OCI-LY7 (cell line): ENCODE results near the gene PBX1. TPM values are rescaled to one million over a fixed set of nuclear protein-coding genes. Genes with fewer than 3 reads are reported as not detected.

ENCODE experiments used
- BruUV-seq: library from RNA; stranded (reverse); fragments of 400-500 nt; replicated peaks from 2 replicates; lab custom pipeline; 2021; lab: Mats Ljungman, UMichigan
- CTCF ChIA-PET: fragments of 300-600 bp; sonication (Branson Sonifier 250); formaldehyde crosslinking; loops from one replicate; lab custom pipeline; 2022; ENCODE audit warnings: antibody characterized with exemption; ENCODE audit not compliant: unreplicated experiment; lab: Charles Lee
- POLR2A ChIA-PET: fragments of 300-600 bp; sonication (Branson Sonifier 250); formaldehyde crosslinking; loops from one replicate; lab custom pipeline; 2022; ENCODE audit warnings: antibody characterized with exemption; lab: Charles Lee
- DNase-seq: peaks from one replicate; pipeline ENCODE4 v3.0.0-alpha.2; 2015; ENCODE audit warnings: low spot score
- H2AFZ ChIP-seq: fragments of 200-600 bp; sonication (generic), shearing (Covaris generic); 2 replicates; pipeline ENCODE4 v1.6.1; 2014; ENCODE audit warnings: mild to moderate bottlenecking, antibody characterized with exemption, low read length, moderate library complexity
- H3K27ac ChIP-seq: fragments of 200-600 bp; sonication (generic); 2 replicates; pipeline ENCODE4 v1.5.1; 2014; ENCODE audit warnings: mixed run types, low read depth, mild to moderate bottlenecking, moderate library complexity, low read length, inconsistent platforms; ENCODE audit not compliant: poor library complexity, severe bottlenecking
- H3K36me3 ChIP-seq: fragments of 200-600 bp; sonication (generic); 2 replicates; pipeline ENCODE4 v1.6.1; 2014; ENCODE audit warnings: mild to moderate bottlenecking, antibody characterized with exemption, low read length, moderate library complexity, mixed read lengths; ENCODE audit not compliant: insufficient read depth
- H3K4me1 ChIP-seq: fragments of 200-600 bp; sonication (generic); 2 replicates; pipeline ENCODE4 v1.5.1; 2014; ENCODE audit warnings: mild to moderate bottlenecking, low read length; ENCODE audit not compliant: insufficient read depth, poor library complexity, severe bottlenecking
- H3K4me2 ChIP-seq: fragments of 200-600 bp; sonication (generic); 2 replicates; pipeline ENCODE4 v1.6.1; 2014; ENCODE audit warnings: mild to moderate bottlenecking, low read length
- H3K4me3 ChIP-seq: fragments of 200-600 bp; sonication (generic); 2 replicates; pipeline ENCODE4 v1.5.1; 2014; ENCODE audit warnings: mild to moderate bottlenecking, low read depth, low read length; ENCODE audit not compliant: poor library complexity, severe bottlenecking
- H3K79me2 ChIP-seq: fragments of 200-600 bp; sonication (generic); 2 replicates; pipeline ENCODE4 v1.6.1; 2016; ENCODE audit warnings: low read depth, mild to moderate bottlenecking, low read length, moderate library complexity, mixed read lengths; ENCODE audit not compliant: insufficient read depth
- H3K9me2 ChIP-seq: fragments of 200-600 bp; sonication (generic); 2 replicates; pipeline ENCODE4 v1.6.1; 2016; ENCODE audit warnings: mild to moderate bottlenecking, low read length, mixed read lengths; ENCODE audit not compliant: insufficient read depth
- H3K9me3 ChIP-seq: fragments of 200-600 bp; sonication (generic); 2 replicates; pipeline ENCODE4 v1.6.1; 2014; ENCODE audit warnings: mild to moderate bottlenecking, mixed run types, low read length, mixed read lengths
- H4K20me1 ChIP-seq: fragments of 200-600 bp; sonication (generic); 2 replicates; pipeline ENCODE4 v1.6.1; 2014; ENCODE audit warnings: mild to moderate bottlenecking, antibody characterized with exemption, low read length, moderate library complexity, mixed read lengths; ENCODE audit not compliant: insufficient read depth
- EZH2phosphoT487 ChIP-seq: fragments of 200-600 bp; sonication (generic); IDR thresholded peaks from 2 replicates; pipeline ENCODE4 v1.6.1; 2018; ENCODE audit warnings: low read depth, borderline replicate concordance, mild to moderate bottlenecking, mixed run types, antibody characterized with exemption, low read length, moderate library complexity, mixed read lengths
- intact Hi-C: fragments of 100-400 bp; cut with micrococcal nuclease; formaldehyde crosslinking; loops from one replicate; pipeline ENCODE4 v1.10.0; 2022; ENCODE audit not compliant: unreplicated experiment
- total RNA-seq, 2 experiments: library from RNA; depleted of rRNA in 1 of 2; stranded (reverse); fragments of >200 nt in 1 of 2; shearing (Covaris generic) in 1 of 2; gene quantifications; 2 replicates each; pipeline ENCODE4 v1.2.3, GENCODE V29; 2014 to 2022
- TF ChIP-seq, protein P1 (sequence below): fragments of 200-600 bp; sonication (generic); conservative IDR thresholded peaks from 2 replicates; pipeline ENCODE4 v1.5.1; 2014; ENCODE audit warnings: mild to moderate bottlenecking, antibody characterized with exemption, low read length, moderate library complexity, mixed read lengths

The PBX1 gene
- total RNA-seq, 2 experiments from 2014 or later = not detected

DNA sequence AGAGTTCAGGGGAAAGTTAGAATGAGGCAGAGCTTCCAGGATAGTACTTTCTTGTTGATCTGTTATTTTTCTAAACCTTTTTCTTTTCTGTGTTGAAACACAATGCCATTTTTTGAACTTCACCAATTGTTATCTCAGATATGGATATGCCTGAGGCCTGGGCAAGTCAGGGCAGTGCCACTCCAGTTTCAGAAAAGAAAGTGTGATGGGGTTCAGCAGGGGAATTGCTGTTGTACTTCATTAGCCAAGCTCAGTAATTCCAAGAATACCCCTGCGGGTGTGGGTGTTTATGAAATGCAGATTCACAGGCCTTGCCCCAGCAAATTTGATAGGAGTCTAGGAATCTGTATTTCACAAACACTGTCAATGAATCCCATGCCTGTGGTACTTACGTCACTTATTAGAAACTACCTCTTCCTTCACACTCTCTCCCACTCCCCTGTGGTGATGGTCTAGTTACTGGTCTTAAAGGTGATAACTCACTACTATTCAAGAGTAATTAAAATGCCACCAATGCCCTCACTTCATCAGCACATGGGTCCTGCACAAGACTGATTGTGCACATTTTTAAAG, 142.3 kb downstream of the PBX1 start:
- no peak for TF ChIP-seq EZH2phosphoT487
- TF ChIP-seq, protein P1, sequence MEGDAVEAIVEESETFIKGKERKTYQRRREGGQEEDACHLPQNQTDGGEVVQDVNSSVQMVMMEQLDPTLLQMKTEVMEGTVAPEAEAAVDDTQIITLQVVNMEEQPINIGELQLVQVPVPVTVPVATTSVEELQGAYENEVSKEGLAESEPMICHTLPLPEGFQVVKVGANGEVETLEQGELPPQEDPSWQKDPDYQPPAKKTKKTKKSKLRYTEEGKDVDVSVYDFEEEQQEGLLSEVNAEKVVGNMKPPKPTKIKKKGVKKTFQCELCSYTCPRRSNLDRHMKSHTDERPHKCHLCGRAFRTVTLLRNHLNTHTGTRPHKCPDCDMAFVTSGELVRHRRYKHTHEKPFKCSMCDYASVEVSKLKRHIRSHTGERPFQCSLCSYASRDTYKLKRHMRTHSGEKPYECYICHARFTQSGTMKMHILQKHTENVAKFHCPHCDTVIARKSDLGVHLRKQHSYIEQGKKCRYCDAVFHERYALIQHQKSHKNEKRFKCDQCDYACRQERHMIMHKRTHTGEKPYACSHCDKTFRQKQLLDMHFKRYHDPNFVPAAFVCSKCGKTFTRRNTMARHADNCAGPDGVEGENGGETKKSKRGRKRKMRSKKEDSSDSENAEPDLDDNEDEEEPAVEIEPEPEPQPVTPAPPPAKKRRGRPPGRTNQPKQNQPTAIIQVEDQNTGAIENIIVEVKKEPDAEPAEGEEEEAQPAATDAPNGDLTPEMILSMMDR = no peak
- Histone ChIP-seq H2AFZ (no peak overlapping the region), H4K20me1 (no peaks in the 10 kb centered on the region), H3K4me1 (no peaks in the 10 kb centered on the region), H3K4me2 (no peak overlapping the region), H3K27ac (no peak overlapping the region), H3K9me3 (no peaks in the 10 kb centered on the region), H3K36me3 (no peaks in the 10 kb centered on the region), H3K9me2 (no peaks in the 10 kb centered on the region), H3K4me3 (no peak overlapping the region), H3K79me2 (no peaks in the 10 kb centered on the region)
- intact Hi-C loops = no loop called here
- CTCF ChIA-PET = no interaction called here
- POLR2A ChIA-PET = no interaction called here
- no peak for DNase-seq
- no TSS peak for BruUV-seq

DNA sequence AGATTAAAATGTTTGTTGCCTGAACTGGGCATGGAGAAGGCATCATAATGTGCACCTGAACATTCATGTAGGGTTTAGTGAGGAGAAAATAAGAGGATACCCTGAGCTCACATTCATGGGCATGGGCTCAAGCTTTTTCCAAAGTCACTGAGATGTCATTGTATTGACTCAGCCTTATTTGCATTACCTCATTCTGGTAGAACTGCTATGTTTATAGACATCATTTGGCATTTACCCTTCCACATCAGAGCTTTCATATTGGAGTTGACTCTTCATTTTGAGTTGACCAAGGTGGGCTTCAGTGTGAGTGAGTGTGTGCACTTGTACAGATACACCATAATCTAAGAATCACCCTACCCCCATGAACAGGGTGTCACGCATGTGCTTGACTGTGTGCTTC, 143.2 kb downstream of the PBX1 start:
- H3K9me3 ChIP-seq = no peaks in the 10 kb centered on the region
- H3K27ac ChIP-seq = no peak overlapping the region
- intact Hi-C loops = no loop called here
- TF ChIP-seq, protein P1 = no peak
- TF ChIP-seq EZH2phosphoT487 = no peak
- ChIA-PET CTCF (no interaction called here), POLR2A (interaction anchor here (0.6 kb wide), 1 partner anchor 15 kb away, joined by 6 read pairs; no protein-coding TSS in a partner anchor)
- H4K20me1 ChIP-seq = no peaks in the 10 kb centered on the region
- no peak overlapping the region for H2AFZ ChIP-seq
- no peak overlapping the region for H3K4me3 ChIP-seq
- no peaks in the 10 kb centered on the region for H3K9me2 ChIP-seq
- no peaks in the 10 kb centered on the region for H3K79me2 ChIP-seq
- H3K4me2 ChIP-seq = no peak overlapping the region
- no peaks in the 10 kb centered on the region for H3K36me3 ChIP-seq
- no TSS peak for BruUV-seq
- no peaks in the 10 kb centered on the region for H3K4me1 ChIP-seq
- no peak for DNase-seq

DNA sequence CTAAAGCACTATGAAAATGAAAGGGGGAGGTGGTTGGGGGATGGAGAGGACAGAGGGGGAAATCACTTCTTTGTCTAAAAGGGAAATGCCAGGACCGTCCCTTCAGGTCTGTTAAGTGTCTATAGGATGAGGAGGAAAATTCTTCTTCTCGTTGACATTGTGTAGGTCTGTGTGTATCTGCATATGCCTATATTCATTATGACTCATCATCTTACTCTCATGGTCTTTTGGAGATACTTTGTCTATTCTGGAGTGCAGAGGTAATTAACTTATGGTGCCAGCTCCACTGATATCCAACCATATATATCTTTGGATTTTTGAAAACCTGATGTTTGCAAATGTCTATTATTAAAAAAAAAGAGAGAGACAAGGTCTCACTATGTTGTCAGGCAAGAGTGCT, 143.7 kb downstream of the PBX1 start:
- no peaks in the 10 kb centered on the region for H3K9me2 ChIP-seq
- H2AFZ ChIP-seq = no peak overlapping the region
- intact Hi-C loops = no loop called here
- H3K4me1 ChIP-seq = no peaks in the 10 kb centered on the region
- H3K27ac ChIP-seq = no peak overlapping the region
- H3K9me3 ChIP-seq = no peaks in the 10 kb centered on the region
- no peaks in the 10 kb centered on the region for H3K36me3 ChIP-seq
- TF ChIP-seq, protein P1 = no peak
- no peak for TF ChIP-seq EZH2phosphoT487
- H3K79me2 ChIP-seq = no peaks in the 10 kb centered on the region
- DNase-seq = no peak
- H3K4me3 ChIP-seq = no peak overlapping the region
- BruUV-seq = no TSS peak
- H3K4me2 ChIP-seq = no peak overlapping the region
- ChIA-PET POLR2A (no interaction called here), CTCF (no interaction called here)
- no peaks in the 10 kb centered on the region for H4K20me1 ChIP-seq
